GM04503 (cell line): ENCODE results near the gene PRDM15.

Experiments used
- DNase-seq: peaks from one replicate; pipeline ENCODE4 v3.0.0-alpha.2; 2012; ENCODE audit warnings: low read depth

Gene PRDM15, protein sequence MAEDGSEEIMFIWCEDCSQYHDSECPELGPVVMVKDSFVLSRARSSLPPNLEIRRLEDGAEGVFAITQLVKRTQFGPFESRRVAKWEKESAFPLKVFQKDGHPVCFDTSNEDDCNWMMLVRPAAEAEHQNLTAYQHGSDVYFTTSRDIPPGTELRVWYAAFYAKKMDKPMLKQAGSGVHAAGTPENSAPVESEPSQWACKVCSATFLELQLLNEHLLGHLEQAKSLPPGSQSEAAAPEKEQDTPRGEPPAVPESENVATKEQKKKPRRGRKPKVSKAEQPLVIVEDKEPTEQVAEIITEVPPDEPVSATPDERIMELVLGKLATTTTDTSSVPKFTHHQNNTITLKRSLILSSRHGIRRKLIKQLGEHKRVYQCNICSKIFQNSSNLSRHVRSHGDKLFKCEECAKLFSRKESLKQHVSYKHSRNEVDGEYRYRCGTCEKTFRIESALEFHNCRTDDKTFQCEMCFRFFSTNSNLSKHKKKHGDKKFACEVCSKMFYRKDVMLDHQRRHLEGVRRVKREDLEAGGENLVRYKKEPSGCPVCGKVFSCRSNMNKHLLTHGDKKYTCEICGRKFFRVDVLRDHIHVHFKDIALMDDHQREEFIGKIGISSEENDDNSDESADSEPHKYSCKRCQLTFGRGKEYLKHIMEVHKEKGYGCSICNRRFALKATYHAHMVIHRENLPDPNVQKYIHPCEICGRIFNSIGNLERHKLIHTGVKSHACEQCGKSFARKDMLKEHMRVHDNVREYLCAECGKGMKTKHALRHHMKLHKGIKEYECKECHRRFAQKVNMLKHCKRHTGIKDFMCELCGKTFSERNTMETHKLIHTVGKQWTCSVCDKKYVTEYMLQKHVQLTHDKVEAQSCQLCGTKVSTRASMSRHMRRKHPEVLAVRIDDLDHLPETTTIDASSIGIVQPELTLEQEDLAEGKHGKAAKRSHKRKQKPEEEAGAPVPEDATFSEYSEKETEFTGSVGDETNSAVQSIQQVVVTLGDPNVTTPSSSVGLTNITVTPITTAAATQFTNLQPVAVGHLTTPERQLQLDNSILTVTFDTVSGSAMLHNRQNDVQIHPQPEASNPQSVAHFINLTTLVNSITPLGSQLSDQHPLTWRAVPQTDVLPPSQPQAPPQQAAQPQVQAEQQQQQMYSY

DNA sequence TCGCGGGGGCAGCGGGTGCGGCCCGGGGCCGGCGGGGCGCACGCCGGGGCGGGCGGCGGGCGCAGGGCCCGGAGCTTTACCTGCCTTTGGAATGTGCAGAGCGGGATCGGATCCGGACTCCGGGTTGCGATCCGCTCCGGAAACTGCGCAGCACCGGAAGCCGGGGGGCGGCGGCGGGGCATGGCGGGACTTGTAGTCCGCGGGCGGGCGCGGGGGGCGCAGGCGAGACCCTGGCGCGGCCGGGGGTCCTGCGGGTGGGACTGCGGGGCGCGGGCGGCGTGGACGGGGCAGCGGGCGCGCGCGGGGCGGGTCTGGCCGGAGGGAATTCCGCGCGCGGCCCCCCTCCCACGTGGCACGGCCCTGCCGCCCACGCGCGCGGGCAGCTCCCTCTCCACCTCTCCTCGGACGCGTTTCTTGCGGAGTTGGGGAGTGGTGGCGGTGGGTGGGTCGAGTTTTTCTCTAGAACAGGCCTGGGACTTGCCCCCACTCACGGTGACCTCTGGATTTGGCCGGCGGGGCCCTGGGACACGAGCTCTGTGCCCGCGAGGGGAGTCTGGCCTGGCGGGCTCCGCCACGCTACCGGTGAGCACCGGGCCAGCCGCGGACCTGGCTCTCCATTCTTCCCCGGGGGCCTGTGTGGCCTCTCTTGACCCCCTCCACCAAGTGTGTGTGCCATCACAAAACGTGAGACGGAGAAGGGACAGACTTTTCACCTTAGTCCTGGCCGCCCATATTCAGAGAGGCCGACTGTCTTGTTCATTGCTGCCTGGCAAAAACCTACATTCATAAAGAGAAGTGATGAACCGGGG, at the start of gene PRDM15:
Gene PRDM15 (minus strand): TSS at position 155 of the 809 bp plus-strand sequence. CDS start 18,981 bp downstream, outside the sequence.
- DNase-seq = no peak

DNA sequence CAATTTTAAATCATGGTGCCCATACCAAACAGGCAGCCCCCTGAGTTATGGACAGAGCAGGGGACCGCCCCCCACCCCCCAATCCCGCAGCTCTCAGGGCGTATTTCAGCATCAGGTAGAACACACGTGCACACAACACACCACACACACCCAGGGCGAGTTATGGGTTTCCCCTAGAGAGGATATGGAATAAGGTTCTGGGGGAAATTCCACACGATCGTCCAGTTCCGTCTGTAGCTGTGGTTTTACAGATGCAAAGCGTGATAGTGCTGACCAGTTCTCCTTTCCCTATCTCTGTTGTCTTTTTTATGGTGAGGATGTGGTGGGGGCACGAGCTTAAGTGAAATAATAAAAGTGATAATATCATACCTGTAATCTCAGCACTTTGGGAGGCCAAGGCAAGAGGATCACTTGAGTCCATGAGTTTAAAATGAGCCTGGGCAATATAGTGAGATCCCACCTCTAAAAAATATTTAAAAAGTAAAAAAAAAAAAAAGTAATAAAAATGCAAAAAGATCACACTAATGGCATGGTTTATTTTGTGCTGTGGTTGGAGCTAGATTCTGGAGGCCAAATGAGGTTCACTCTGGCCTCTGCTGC, 49.6 kb upstream of the PRDM15 start:
- no peak for DNase-seq

DNA sequence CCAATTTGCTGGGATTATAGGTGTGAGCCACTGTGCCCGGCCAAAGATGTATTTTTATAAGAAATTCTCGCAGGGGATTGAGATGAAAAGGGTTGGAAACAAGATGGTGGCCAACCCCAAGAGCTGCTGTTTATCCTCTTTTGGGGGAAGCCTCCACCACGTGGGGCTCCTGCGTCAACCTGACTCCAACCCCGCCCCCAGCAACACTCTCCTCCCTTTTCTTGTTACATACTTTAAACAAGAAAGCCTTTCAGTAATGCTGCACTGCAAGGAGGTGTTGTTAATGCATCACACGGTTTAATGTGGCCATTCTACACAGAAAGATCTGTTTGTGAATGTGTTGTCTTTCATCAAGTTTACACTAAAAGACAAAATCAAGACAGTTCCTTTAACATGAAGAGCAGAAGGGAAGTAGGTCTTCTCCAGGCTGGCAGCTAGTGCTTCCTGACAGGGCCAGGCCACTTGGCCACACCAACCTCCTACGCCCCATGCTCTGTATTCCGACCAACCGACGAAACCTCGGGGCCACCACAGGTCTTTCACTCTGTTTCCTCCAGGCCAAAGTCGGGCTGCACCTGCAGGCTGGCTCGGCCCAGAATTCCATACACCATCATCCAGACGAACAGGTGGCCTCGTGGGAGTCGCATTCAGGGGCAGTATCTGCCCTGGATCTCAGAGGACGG, 48.7 kb upstream of the PRDM15 start:
- DNase-seq = no peak

DNA sequence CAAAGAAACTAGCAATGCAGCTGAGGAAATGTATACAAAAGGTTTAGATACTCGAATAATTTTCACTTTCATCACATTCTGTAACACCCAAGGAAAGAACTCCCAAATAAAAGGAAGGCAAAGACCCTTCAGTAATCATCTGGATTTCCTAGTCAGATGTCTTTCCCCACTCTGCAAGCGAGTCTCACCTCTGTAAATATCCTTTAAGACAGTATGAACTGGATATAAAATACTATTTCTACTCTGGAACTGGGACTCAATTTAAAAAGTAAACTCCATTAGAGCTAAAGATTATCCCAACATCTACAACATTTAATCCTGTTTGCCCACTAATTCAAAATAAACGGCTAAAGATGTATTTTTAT, 47.6 kb upstream of the PRDM15 start:
- DNase-seq = no peak

DNA sequence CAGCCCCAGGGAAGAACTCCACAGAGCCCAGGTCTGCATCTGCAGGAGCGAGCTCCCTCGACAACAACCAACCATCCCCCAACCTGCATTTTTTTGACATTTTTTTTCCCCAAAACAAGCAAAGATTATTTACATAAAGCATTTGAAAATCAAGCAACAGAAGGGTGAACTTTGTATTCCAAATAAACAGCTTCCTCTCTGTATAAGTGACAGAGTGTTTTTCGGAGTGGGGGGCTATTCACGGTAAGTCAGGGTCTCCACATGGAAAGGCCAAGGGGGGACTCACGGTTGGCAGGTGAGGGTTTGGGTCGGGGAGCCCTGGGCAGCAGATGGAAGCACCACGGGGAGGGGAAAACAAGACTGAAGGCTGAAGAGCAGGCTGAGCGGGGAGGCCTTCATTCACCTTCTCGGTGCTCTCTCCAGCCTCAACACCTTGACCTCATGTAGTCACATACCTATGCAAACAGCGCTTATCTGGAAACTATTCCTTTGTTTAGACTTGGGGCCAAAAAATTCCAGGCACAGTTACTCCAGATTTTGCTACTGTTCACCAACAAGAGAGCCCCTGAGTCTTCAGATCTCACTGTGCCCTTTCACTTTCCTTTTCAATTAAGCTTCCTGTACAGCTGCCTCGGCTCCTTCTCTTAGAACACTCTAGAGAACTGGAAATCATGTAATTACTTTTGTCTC, 47.1 kb upstream of the PRDM15 start:
- DNase-seq = no peak

DNA sequence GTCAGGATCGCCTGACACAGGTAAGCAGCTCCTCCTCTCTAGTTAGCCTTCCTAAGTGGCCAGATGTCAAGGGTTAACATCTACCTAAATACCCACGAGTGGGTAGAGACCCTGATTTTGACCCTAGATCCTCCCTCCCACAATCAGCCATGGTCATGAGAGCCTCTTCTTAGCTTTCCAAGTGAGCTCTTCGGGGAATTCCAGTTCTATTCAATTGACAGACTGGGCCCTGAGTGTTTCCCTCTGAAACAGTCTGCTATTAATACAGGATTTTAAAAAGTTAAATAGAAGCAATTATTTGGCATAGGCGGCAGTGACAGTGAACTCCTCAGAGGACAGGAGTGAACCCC, 46.6 kb upstream of the PRDM15 start:
- DNase-seq = no peak

DNA sequence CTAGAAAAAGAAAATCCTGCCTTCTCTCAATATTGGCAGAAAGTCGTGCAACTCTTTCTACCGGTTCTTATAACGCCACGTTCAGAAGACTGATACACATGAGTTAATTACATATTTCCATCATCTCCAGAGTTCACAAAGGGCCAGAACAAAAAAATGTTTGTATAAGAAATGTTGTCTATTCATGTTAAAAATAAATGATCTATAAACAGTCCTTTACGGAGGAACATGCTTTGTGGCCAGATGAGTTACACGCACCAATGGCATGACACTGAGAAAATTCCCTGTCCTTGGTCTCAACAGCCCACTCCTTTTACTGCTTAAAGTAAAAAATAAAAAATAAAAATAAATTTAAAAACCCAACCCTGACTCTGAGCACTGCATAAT, 45.2 kb upstream of the PRDM15 start:
- no peak for DNase-seq

DNA sequence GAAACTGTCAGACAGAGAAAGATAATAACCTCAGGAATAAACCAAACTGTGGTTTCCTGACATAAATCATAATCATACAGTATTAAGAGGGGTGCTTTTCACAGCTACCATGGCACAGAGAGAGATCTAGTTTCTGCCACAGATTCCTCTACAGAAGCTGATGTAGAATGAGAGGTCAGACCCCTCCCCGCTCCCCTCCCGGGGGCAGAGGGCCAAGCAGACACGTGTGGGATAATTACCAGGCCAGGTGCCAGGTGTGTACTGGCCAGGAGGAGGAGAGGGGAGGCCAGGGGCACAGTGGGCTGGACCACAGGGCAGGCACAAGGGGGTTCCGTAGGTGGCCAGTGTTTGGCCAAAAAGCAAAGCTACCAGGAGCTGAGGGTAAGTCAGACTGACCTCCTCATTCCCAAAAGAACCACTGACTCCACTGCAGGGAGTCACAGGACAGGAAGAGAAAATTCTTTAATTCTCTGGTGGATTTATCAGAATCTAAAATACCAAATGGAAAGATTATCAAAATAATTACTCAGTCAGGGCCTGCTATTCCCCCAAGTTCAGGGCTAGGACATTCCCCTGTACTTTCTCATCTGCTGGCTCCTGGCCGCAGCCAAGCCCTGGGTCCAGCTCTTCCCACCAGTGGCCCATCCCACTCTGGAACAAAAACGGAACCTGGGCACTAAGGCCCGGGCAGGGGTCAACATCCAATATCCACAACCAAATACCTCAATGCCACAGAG, 44.7 kb upstream of the PRDM15 start:
- no peak for DNase-seq

DNA sequence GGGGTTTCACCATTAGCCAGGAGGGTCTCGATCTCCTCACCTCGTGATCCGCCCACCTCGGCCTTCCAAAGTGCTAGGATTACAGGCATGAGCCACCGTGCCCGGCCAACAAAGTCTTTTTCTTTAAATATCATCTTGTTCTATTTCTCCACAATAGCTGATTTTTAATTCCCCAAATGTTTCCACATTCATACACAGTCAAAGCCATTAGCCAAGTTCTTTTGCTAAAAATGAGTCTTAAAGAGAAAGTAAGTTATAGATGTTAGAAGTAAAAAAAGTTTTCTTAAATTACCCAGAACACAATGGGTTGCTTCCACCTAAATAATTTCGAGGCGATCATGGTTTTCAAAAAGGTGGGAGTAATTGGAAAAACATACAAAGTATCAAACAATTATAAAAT, 44.0 kb upstream of the PRDM15 start:
- DNase-seq = no peak

DNA sequence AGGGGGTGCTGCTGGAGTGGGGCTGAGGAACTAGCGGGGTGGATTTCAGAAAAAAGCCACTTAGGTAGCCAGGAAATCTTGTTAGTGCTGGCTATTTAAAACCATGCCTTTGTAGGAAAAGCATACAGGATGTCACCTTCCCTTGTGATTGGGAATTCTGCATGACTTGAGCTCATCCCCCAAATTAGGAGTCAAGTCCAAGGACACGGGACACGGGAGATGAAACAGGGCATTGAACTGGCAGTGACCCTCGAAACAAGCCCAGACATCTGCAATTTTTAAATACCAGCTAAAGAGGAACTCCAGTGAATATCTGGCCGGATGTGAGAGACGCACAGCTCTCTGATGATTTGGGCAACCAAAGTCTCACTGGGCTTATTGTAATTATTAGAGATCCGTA, 41.9 kb upstream of the PRDM15 start:
- no peak for DNase-seq

DNA sequence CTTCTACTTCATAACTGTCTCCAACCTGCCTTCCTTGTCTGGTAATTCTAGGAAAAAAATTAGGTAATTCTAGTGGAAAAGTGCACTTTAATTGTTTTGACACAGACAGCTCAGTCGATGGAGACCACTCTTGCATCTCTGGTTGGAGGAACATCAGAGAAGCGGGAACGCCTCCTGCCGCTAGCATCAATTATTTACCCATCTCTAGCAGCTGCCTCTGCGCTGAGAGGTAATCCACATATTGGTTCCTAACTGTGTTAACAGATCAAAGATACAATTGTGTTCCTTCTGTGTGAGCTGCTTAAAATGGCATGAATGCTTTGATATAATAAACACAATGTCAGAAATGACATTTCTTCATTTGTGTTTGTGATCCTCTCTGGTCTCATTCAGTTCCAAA, 41.3 kb upstream of the PRDM15 start:
- no peak for DNase-seq

DNA sequence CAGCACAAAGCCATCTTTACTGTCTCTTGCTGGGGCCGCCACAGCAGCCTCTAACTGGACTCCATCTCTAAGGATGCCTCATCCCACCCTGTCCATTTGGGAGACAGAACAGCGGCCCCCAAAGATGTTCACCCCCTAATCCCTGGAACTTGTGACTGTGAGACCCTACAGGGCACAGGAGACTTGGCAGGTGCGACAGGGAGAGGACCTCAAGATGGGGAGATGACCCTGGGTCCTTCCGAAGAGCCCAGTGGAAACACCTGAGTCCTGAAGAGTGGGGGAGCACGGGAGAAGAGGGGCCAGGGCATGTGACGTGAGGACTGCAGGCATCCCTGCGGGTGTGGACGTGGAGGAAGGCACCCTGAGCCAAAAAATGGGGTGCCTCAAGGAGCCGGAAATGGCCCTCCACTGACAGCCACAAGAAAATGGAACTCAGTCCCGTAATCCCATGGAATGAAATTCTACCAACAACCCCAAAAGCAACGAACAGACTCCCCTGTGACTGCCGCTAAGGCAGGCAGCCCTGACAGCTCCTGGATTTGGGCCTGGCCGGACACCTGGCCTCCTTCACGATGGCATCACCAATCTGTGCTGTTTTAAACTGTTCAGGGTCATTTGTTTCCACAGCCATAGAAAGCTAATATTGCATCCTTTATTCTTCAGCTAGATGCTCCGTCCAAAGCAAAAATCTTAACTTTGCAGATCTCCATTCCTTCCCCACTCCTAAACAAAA, 40.7 kb upstream of the PRDM15 start:
- no peak for DNase-seq

DNA sequence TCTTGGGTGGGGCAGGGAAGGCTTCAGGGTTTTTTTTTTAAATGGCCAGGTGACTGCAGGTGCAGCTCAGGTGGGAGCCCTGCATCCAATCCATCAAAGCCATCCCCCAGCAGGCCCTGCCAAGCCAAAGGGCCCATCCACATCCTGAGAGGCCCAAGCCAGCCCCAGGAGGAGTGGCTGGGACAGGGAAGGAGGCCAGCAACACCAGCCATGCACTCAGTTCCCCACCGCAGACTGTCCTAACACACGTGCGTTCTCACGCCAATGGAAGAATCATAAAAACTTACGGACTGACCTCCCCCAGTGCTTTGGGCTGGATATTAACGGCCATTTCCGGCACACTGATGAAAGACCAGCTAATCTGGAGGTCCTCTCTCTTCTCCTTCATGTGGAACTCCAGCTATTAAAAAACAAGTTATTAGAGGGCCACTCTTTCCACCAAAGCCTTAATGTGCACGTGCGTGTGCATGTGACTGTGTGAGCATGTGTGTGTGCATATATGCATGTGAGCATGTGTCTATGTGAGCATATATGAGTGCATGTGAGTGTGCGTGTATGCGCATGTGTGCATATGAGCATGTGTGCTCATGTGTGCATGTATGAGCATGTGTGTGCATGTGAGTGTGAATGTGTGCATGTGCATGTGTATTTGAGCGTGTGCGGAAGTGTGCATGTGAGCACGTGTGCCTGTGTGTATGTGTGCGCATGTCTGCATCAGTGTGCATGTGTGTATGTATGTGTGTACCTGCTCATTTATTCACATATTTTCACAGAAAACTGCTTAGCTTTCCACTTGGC, 39.6 kb upstream of the PRDM15 start:
- DNase-seq = no peak

DNA sequence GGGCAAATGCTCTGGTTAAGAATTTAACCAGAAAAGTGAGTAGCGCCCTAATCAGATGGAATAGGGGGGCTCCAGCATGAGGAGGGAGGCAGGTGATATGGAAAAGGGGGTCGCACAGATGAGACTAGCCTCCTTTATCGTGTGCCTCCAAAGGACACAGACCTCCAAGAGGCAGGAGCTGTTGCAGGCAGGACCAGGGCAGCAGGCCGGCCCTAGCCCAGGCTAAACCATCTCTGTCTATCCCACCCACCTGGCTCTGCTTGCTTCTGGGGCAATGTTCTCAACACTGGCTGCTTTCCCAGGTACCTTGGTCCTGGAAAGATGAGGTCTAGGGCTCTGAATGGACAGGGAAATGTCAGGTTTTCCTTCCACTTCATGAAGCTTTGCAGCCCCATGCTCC, 38.4 kb upstream of the PRDM15 start:
- no peak for DNase-seq

DNA sequence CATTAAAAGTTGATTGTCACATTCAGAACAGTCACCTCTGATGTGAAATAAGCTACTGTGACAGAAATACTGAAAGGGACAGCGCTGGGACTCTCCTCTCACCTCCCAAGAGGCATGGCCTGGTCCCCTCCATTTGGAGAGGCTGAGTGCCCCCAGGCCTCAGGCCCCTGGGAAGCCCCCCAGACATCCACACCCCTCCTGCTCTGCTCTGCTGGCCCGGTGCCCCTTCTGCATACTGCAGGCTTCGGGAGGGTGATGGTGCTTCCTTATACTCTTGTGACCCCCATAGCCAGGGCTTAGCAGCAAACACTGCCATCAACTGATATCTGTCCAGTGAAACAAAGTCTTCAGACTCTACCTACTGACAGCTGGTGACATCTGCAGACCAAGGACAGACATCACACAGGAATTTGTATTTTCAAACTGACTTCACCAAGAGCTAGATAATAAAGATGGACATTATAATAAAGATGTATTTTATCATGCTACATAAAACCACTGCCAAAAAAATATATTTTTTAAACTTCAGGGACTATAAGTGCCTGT, 37.8 kb upstream of the PRDM15 start:
- no peak for DNase-seq

DNA sequence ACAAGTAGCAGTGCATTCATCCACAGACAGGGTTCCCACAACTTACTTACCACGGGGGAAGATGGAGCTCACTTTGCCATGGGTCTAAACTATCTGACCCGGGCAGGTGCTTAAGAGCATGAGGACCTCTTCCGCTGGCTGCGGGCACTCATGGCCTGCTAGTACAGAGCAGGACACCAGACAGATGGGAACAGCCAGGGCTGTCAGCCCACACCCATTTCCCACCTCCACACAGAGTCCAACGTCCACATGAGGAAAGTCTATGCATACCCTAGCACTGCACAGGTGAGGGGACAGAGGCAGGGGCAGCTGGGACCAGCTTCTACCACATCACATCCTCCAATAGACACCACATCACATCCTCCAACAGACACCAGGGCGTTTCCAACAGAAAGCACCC, 35.8 kb upstream of the PRDM15 start:
- no peak for DNase-seq

DNA sequence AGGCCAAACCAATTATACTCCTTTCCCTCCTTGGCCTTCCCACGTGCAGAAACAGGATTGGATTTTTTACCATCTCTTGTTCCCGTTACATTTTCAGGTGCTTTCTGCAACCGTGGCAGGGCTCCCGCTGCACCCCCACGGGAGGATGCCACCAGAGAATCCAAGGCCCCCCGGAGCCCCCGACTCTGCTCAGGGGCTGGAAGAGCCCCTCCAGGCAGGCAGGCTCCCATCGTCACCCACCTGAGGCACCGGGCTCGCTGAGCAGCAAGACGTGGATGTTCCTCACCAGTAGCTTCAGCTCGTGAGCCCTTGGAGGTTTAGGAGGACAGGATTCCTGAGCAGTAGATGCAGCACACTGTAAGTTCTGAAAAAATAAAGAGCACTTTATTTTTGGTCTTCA, 35.2 kb upstream of the PRDM15 start:
- no peak for DNase-seq

DNA sequence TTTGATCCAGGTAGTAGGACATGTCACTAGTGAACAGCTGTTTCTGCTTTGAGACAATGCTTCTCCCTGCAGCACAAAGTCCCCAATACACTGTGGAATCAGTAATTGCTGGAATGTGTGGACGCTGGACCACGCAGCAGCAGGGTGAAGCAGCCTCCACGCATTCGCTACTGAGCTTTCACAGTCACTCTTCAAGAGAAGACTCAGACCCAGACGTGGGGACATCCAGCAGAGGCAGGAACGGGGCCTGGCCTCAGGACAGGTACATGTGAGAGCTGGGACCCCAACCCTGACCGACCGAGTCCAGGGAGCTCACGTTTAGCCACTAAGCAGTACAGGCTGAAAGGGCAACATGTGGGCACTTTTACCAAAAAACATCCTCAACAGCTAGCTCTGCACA, 34.1 kb upstream of the PRDM15 start:
- no peak for DNase-seq
